AG04449 (cell line): ENCODE measurements around the gene C1QTNF12.

ENCODE experiments used
- CTCF ChIA-PET: fragments of 350-600 bp; formaldehyde crosslinking; extraction: SDS; loops from one replicate; lab custom pipeline; 2021; ENCODE audit warnings: antibody characterized with exemption; lab: Yijun Ruan, JAX
- POLR2A ChIA-PET: fragments of 400-600, 350-600 bp; formaldehyde crosslinking; extraction: SDS; loops from one replicate; lab custom pipeline; 2020; ENCODE audit warnings: antibody characterized with exemption, inconsistent platforms; lab: Yijun Ruan, JAX
- DNase-seq: peaks from one replicate; pipeline ENCODE4 v3.0.0-alpha.2; 2010; ENCODE audit warnings: low read depth, low spot score
- H3K4me3 ChIP-seq: 2 replicates; pipeline ENCODE4 v1.5.1; 2011; ENCODE audit warnings: low read depth, mild to moderate bottlenecking, control low read depth, low read length
- TF ChIP-seq, protein P1 (sequence below): IDR thresholded peaks from one replicate; pipeline ENCODE4 v1.5.1; 2011; ENCODE audit warnings: mild to moderate bottlenecking, moderate library complexity, low read length, control low read depth, inconsistent platforms; ENCODE audit not compliant: insufficient read depth; ENCODE audit errors: missing control alignments

The C1QTNF12 gene

DNA sequence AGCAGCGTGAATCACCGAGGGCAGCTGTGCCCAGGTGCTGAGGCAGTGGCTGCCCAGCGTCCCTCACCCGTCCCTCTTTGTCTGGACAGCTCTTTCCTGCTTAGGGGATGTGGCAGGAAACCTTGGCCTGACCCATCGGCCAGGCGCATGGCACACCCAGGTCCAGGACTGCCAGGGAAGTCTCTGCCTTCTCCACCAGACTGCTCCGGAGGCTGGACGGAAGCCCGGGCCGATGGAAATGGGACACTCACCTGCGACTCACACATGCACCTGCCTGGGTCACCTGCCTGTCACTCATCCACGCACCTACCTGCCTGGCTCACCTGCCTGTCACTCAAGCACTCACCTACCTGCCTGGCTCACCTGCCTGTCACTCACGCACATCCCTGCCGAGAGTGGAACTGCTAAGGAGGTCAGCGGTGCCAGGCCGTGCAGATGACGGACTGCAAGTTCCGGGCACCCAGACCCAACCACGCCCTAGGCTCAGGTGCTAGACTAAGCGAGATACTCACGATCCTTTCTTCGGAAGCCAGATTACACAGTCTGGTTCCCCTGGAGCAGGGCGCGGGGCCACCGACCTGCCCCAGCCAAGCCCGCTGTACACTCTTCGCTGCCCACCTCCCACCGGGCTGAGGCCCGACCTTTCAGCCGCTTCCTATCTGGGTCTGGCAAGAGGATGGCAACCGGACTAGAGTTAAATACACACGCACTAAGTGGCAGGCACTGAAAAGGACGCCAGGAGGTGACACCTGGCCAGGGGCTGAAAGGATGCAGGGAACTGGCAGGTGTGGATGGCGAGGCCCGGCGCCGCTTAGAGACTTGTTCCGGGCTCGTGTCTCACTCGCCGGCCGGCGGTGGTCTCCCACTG, 26.1 kb upstream of the C1QTNF12 start:
- POLR2A ChIA-PET, result interaction anchor here (1.4 kb wide), 1 partner anchor 8 kb away, joined by 10 read pairs; no protein-coding TSS in a partner anchor
- peak overlapping the region; percentile 83 for H3K4me3 ChIP-seq
- CTCF ChIA-PET, result interaction anchor here (2.8 kb wide), 1 partner anchor 150 kb away, joined by 10 read pairs; no protein-coding TSS in a partner anchor
- DNase-seq, result no peak
- TF ChIP-seq, protein P1, sequence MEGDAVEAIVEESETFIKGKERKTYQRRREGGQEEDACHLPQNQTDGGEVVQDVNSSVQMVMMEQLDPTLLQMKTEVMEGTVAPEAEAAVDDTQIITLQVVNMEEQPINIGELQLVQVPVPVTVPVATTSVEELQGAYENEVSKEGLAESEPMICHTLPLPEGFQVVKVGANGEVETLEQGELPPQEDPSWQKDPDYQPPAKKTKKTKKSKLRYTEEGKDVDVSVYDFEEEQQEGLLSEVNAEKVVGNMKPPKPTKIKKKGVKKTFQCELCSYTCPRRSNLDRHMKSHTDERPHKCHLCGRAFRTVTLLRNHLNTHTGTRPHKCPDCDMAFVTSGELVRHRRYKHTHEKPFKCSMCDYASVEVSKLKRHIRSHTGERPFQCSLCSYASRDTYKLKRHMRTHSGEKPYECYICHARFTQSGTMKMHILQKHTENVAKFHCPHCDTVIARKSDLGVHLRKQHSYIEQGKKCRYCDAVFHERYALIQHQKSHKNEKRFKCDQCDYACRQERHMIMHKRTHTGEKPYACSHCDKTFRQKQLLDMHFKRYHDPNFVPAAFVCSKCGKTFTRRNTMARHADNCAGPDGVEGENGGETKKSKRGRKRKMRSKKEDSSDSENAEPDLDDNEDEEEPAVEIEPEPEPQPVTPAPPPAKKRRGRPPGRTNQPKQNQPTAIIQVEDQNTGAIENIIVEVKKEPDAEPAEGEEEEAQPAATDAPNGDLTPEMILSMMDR, result no peak

DNA sequence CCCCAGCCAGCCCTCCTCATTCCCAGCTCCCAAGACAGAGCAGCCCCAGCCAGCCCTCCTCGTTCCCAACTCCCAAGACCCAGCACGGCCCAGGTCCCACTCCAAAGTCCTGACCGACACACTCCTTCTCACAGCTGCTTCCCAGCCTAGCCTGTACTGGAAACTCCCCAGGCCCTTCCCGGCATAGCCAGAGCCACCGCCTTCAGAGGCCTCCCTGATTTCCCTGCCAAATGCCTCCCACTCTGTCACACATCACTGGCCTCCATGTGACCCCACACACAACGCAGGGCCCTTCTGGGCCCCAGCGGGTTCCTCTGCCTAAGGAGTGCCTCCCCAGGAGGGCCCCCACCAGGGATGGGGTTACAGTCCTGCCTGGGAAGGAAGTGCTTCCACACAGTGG, 24.3 kb upstream of the C1QTNF12 start:
- ChIA-PET CTCF (interaction anchor here (1.1 to 2.8 kb wide), 3 partner anchors 15 to 148 kb away, joined by 3 to 10 read pairs (median 3); no protein-coding TSS in a partner anchor), POLR2A (interaction anchor here (1.0 kb wide), 1 partner anchor 31 kb away, joined by 3 read pairs; no protein-coding TSS in a partner anchor)
- TF ChIP-seq, protein P1, result no peak
- DNase-seq, result no peak
- H3K4me3 ChIP-seq, result no peak overlapping the region

DNA sequence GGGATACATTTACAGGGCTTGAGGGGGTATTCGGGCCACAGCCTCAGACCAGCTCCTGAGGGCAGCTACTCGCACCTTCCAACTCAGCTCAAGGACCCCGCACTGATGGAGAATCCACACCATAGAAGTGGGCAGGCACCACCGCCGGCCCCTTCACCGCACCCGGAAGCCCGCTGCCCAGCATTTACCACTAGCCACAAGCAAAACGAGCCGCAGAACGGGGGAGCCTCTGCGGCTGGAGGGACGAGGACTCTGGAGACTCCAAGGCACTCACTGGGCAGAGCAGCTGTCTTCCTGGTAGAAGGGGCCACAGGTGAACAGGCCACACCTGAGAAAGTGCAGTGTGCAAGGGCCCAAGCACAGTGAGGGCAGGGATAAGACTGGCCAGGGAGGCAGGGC, 21.8 kb upstream of the C1QTNF12 start:
- TF ChIP-seq, protein P1, result no peak
- H3K4me3 ChIP-seq, result no peak overlapping the region
- CTCF ChIA-PET, result interaction anchor here (2.8 kb wide), 1 partner anchor 147 kb away, joined by 10 read pairs; no protein-coding TSS in a partner anchor
- POLR2A ChIA-PET, result no interaction called here
- no peak for DNase-seq

DNA sequence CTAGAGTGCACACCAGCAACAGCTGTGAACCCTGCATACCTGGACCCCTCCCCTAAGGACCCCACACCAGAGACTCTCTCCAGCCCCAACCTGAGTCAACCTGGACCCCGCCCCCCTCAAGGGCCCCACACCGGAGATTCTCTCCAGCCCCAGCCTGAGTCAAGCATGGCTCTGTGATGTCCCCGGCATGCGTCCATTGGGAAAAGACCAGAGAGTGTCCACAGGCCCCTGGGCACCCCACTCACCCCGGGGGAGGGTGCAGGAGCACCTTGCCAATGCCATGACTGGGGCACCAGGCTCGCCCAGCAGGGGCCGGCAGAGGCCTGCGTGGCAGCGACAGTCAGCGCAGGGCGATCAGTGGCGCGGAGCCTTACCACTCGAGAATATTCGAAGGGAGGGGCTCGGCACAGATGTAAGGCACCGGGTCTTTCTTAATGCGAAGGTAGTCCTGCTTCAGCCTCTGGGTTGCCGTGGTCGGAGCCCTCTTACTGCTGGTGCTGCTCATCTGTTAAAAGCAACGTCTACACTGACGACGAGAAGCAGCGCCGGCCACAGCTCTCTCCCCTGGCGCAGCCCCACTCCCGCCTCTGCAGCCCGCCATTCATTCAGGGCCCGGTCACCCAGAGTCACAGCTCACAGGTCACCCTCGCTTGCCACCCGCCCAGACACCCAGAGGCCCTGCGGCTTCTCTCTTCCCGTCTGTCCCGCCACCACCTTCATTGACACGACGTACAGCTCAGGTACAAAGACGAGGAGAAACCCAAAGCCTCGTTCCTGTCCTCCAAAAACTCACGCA, 21.2 kb upstream of the C1QTNF12 start:
- TF ChIP-seq, protein P1, result no peak
- H3K4me3 ChIP-seq, result no peak overlapping the region
- POLR2A ChIA-PET, result no interaction called here
- CTCF ChIA-PET, result interaction anchor here (2.8 kb wide), 1 partner anchor 146 kb away, joined by 10 read pairs; no protein-coding TSS in a partner anchor
- no peak for DNase-seq

DNA sequence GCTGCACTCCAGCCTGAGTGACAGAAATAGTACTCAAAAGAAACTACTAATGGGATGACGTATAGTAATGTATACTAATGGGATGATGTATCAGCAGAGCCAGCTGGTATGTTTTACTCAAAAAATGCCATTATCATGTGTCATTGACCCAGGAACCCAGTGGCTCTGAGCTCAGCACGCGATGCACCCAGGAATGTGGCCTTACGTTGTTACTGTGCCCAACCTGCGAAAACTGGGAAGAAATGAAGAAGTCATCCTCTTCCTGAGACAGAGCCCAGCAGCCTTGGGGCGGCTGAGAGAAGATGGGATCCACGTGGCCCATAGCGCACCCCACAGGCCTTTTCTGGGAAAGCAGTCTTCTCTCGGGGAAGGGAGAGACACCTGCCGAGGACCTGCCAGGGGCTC, 18.3 kb upstream of the C1QTNF12 start:
- POLR2A ChIA-PET, result interaction anchor here (0.6 to 1.8 kb wide), 5 partner anchors 9 to 112 kb away, joined by 3 to 10 read pairs (median 3); partner anchors contain the start of genes C1QTNF12 and UBE2J2
- peak overlapping the region; percentile 32 for H3K4me3 ChIP-seq
- CTCF ChIA-PET, result interaction anchor here (0.7 to 2.9 kb wide), 6 partner anchors 9 to 358 kb away, joined by 3 to 22 read pairs (median 4); partner anchors contain the start of gene UBE2J2
- TF ChIP-seq, protein P1, result peak; percentile 66
- DNase-seq, result peak; percentile 98
